Parathyroid adenoma (tissue), 2 donors: Measurements from ENCODE around the gene SNAI3.

Experiments
- H2AFZ ChIP-seq: fragments of 300-600 bp; sonication (generic); one replicate; pipeline ENCODE4 v1.7.0; 2017; ENCODE audit warnings: antibody characterized with exemption, mild to moderate bottlenecking
- H3K27ac ChIP-seq: fragments of 300-600 bp; sonication (generic); one replicate; pipeline ENCODE4 v1.7.0; 2017
- H3K27me3 ChIP-seq: fragments of 300-600 bp; sonication (generic); one replicate; pipeline ENCODE4 v1.7.0; 2017; ENCODE audit warnings: low read length; ENCODE audit not compliant: control insufficient read depth, insufficient read depth
- H3K36me3 ChIP-seq: fragments of 300-600 bp; sonication (generic); one replicate; pipeline ENCODE4 v1.7.0; 2017; ENCODE audit warnings: low read length; ENCODE audit not compliant: control insufficient read depth, insufficient read depth
- H3K4me1 ChIP-seq: fragments of 300-600 bp; sonication (generic); one replicate; pipeline ENCODE4 v1.7.0; 2017; ENCODE audit warnings: control low read depth
- H3K4me2 ChIP-seq: fragments of 300-600 bp; sonication (generic); one replicate; pipeline ENCODE4 v1.7.0; 2017; ENCODE audit warnings: low read length
- H3K4me3 ChIP-seq: fragments of 300-600 bp; sonication (generic); one replicate; pipeline ENCODE4 v1.7.0; 2017; ENCODE audit warnings: low read depth, low read length
- H3K79me2 ChIP-seq: fragments of 300-600 bp; sonication (generic); one replicate; pipeline ENCODE4 v1.7.0; 2017; ENCODE audit warnings: control low read depth
- H3K9ac ChIP-seq: fragments of 300-600 bp; sonication (generic); one replicate; pipeline ENCODE4 v1.7.0; 2017; ENCODE audit warnings: mild to moderate bottlenecking
- H3K9me3 ChIP-seq: fragments of 300-600 bp; sonication (generic); one replicate; pipeline ENCODE4 v1.7.0; 2017; ENCODE audit warnings: low read length; ENCODE audit not compliant: control insufficient read depth
- TF ChIP-seq, protein P1 (sequence below): fragments of 300-600 bp; sonication (generic); IDR thresholded peaks from one replicate; pipeline ENCODE4 v1.7.0; 2017; ENCODE audit warnings: antibody characterized with exemption, mild to moderate bottlenecking
- donor health status: primary hyperparathyroidism.

SNAI3 gene

DNA sequence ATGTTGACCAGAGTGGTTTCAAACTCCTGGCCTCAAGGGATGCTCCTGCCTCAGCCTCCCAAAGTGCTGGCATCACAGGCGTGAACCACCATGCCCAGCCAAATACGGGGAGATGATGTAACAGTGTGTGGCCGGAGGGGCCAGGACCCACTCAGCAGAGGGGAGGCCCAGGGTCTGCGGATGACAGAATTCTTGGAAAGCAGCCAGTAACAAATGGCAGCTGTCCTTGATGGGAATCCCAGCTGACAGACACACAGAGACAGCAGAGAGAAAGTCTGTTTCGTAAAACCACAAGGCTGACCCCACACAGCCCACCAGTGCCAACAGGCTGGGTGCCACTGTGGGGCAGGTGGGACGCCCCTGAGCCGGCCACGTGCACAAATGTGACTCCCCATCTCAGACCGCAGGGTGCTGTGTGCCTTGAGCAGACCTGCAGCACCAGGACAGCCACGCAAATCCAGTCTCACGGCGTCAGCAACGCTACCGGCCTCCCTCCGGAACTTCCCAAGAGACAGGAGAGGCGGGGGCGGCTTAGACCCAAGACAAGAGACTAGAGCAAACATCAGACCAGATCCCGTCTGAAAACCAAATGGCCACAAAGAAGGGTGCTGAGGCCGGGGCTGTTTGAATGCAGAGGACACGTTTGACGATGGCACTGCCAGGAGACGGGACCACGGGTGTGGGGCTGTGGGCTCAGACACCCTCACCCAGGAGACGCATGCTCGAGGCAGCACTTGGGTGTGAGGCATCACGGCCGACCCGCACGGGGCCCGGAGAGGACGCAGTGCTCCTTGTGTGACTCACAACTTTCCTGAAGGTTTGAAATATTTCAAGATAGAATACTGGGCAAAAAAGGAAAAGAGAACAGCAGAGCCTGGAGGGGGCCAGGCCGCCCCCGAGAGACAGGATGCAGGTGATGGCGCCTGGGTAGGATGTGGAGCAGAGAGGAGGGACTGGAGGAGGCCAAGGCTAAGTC is 44.6 kb upstream of the SNAI3 start:
- Histone ChIP-seq H2AFZ (no peak overlapping the region), H3K36me3 (no peaks in the 10 kb centered on the region), H3K27me3 (no peaks in the 10 kb centered on the region), H3K9me3 (no peaks in the 10 kb centered on the region), H3K4me3 (no peak overlapping the region), H3K27ac (no peak overlapping the region), H3K9ac (no peak overlapping the region), H3K4me2 (no peak overlapping the region), H3K4me1 (peaks cover 11% of the 10 kb centered on the region), H3K79me2 (no peaks in the 10 kb centered on the region)
- TF ChIP-seq, protein P1, sequence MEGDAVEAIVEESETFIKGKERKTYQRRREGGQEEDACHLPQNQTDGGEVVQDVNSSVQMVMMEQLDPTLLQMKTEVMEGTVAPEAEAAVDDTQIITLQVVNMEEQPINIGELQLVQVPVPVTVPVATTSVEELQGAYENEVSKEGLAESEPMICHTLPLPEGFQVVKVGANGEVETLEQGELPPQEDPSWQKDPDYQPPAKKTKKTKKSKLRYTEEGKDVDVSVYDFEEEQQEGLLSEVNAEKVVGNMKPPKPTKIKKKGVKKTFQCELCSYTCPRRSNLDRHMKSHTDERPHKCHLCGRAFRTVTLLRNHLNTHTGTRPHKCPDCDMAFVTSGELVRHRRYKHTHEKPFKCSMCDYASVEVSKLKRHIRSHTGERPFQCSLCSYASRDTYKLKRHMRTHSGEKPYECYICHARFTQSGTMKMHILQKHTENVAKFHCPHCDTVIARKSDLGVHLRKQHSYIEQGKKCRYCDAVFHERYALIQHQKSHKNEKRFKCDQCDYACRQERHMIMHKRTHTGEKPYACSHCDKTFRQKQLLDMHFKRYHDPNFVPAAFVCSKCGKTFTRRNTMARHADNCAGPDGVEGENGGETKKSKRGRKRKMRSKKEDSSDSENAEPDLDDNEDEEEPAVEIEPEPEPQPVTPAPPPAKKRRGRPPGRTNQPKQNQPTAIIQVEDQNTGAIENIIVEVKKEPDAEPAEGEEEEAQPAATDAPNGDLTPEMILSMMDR, result no peak

DNA sequence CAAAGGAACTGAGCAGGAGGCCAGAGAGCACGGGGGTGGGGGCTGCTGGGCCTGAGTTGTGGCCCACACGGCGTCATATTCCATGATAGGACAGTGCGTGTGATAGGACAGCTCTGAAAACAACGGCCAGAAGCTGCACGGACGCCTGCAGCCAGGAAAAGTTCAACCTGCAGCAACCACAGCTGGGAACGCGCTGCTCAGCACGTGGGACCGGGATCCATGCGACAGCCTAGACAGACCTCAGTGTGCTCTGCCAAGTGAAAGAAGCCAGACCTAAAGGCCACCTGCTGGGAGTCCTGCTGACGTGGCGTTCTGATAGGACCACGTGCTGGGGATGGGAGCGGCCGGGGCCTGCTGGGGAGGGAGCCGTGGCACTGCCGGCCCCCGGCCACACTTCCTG is 41.6 kb upstream of the SNAI3 start:
- Histone ChIP-seq H3K27ac (no peak overlapping the region), H3K4me2 (no peak overlapping the region), H3K4me3 (no peak overlapping the region), H3K9me3 (no peaks in the 10 kb centered on the region), H3K27me3 (no peaks in the 10 kb centered on the region), H3K79me2 (no peaks in the 10 kb centered on the region), H3K36me3 (no peaks in the 10 kb centered on the region), H3K9ac (no peak overlapping the region), H3K4me1 (peaks cover 11% of the 10 kb centered on the region), H2AFZ (no peak overlapping the region)
- TF ChIP-seq, protein P1, result no peak

- peaks cover 11% of the 10 kb centered on the region for H3K4me1 ChIP-seq
- H3K36me3 ChIP-seq, result no peaks in the 10 kb centered on the region
- H3K4me3 ChIP-seq, result no peak overlapping the region
- H3K4me2 ChIP-seq, result no peak overlapping the region
- H3K9ac ChIP-seq, result no peak overlapping the region
- no peaks in the 10 kb centered on the region for H3K27me3 ChIP-seq
- H3K79me2 ChIP-seq, result no peaks in the 10 kb centered on the region
- H3K9me3 ChIP-seq, result no peaks in the 10 kb centered on the region
- no peak overlapping the region for H2AFZ ChIP-seq
- no peak overlapping the region for H3K27ac ChIP-seq
- TF ChIP-seq, protein P1, result no peak
These were observed 40.7 kb upstream of the SNAI3 start for GRCh38 chr16:88726981-88727380.

- TF ChIP-seq, protein P1, result no peak
- H3K4me2 ChIP-seq, result no peak overlapping the region
- H3K27me3 ChIP-seq, result no peaks in the 10 kb centered on the region
- H3K9ac ChIP-seq, result no peak overlapping the region
- H3K79me2 ChIP-seq, result no peaks in the 10 kb centered on the region
- H2AFZ ChIP-seq, result no peak overlapping the region
- H3K27ac ChIP-seq, result no peak overlapping the region
- no peaks in the 10 kb centered on the region for H3K36me3 ChIP-seq
- H3K9me3 ChIP-seq, result no peaks in the 10 kb centered on the region
- no peak overlapping the region for H3K4me3 ChIP-seq
- H3K4me1 ChIP-seq, result peaks cover 9% of the 10 kb centered on the region
These were observed 40.1 kb upstream of the SNAI3 start for GRCh38 chr16:88726408-88726749.
